SKM-1 (cell line): ENCODE results near the gene HEY2.
"Not testable (repeated sequence)": the region's sequence is repeated elsewhere in the genome, so short reads cannot be mapped to it uniquely, and the experiment has no call there.

Source experiments
- DNase-seq: peaks from one replicate; lab custom pipeline; 2025; ENCODE audit not compliant: unreplicated experiment; lab: John Stamatoyannopoulos, UW

Gene HEY2

DNA sequence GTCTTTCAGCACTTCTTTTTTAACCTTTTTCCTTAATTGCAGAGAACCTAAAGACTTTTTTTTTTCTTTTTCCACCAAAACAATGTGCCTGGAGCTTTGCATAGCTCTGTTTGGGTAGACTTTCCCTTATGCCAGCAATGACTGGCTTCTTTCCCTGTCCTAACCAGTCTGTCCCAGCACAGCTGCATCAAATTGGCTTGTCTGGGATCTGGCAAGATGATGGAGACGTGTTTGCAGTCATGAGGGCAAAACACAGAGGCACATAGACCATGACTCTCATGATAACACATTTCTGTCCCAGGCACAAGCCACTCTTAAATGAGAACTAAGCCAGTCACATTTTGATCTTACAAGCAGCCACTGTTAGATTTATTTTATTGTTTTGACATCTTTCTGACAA lies 16.5 kb downstream of the HEY2 start:
- no peak for DNase-seq

DNA sequence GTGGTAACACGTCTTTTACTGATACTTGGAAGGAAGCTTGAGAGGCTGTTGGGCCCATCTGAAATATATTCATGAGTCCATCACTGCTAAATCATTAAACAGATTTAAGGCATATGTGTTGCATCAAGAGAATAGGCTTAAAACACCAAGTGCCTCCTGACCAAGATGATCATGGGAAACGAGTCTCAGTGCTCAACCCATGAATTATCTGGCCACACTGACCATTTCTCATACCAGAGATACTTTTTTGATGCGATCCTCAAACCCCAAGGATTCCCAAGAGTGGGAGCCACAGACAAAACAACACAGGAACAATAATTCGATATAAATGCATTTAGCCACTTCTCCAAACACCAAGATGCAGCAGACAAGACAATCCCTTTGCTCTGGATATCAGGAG lies 17.2 kb downstream of the HEY2 start:
- DNase-seq, result no peak

DNA sequence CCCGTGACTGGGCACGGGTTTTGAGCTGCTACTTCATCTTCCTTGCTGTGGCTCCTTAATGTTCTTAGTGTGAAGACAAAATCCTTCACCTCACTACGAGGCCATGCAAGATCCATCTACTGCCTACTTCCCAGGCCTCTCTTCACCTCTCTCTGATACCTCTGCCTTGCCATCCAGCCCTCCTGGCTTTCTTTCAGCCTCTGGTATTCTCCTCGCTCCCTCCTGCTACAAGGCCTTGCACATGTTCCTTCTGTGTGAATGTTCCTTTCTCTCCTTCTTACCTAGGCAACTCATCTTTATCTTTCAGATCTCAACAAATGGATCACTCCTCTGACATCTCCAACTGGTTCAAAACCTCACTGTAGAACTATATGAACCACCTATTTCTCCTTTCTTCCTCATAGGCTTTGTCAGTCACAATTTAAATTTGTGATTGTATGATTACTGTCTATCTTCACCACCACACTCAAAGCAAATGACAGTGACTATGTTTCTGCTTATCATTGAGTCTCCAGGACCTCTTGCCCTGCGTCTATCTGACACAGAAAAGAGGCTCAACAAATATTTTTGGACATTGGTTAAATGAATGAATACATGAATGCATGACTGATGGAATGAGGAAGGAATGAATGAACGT lies 19.8 kb downstream of the HEY2 start:
- no peak for DNase-seq

DNA sequence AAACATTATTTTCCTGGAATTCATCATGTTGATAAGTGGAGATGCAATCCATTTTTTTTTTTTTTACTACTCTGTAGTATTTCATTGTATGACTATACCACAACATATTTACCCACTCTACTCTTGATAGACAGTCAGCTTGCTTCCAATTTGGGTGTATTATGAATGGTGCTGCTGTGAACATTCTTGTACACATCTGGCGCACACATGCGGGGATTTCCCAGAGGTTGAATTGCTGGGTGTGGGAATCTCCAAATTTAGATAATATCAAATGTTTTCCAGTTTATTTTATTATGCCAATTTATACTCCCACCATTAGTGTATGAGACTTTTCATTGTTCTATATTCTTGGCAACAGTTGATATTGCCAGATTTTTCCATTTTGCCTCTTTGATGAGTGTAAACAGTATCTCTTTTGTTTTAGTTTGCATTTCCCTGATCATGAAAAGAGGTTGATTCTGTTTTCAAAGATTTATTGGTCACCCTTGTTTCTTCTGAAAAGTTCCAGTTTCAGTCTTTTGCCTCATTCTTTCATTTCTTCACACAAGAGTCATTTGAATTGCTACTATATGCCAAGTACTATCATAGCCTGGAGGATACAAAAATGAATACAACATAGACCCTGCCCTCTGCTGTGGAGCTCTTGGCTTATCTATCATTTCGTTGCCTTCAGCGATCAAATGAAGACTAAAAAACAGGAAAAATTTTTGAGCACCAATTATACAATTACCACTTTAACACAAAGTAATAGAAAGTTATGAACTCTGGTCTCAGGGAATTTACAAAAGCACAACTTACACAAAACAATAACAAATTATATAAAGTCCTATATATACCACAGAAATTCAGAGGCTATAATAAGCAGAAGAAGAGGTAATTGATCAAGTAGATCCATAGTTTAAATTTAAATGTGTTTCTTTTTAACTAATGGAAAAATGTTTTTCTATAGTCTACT lies 24.2 kb downstream of the HEY2 start:
- no peak for DNase-seq

DNA sequence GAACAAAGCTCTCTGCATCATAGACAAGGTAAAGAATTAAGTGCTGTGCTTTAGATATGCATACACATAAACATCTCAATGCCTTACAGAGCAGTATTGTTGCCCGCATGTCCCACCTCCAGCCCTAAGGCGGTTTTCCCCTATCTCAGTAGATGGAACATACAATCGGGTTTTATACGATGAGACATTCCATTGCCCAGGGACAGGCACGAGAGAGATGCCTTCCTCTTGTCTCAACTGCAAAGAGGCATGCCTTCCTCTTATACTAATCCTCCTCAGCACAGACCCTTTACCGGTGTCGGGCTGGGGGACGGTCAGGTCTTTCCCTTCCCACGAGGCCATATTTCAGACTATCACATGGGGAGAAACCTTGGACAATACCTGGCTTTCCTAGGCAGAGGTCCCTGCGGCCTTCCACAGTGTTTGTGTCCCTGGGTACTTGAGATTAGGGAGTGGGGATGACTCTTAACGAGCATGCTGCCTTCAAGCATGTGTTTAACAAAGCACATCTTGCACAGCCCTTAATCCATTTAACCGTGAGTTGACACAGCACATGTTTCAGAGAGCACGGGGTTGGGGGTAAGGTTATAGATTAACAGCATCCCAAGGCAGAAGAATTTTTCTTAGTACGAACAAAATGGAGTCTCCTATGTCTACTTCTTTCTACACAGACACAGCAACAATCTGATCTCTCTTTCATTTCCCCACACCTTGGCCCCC lies 26.8 kb downstream of the HEY2 start:
- not testable (repeated sequence) for DNase-seq

DNA sequence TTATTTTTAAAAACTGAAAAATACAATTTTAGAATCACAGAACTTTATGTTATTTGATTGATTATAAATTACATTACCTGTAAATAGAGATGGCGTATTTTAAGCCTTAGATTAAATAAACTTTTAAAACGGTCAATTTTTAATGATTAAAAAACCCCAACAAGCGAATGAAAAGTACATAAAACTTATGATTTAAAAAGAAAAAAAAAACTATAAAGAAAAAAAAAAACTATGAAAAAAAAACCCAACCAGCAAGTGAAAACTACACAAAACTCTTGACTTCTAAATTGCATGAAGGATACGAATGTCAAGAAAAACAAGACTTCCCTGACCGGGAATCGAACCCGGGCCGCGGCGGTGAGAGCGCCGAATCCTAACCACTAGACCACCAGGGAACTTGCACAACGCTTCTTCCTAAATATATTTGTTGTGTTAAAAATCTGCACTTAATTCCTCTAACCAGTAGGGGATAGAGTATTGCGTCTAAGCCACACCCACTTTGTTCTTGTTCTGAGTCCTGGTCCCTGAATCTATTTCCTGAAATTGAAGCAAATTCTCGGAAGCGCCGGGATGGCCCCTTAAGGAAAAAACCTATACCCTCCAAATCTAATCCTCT lies 30.6 kb downstream of the HEY2 start:
- peak; percentile 87 for DNase-seq

DNA sequence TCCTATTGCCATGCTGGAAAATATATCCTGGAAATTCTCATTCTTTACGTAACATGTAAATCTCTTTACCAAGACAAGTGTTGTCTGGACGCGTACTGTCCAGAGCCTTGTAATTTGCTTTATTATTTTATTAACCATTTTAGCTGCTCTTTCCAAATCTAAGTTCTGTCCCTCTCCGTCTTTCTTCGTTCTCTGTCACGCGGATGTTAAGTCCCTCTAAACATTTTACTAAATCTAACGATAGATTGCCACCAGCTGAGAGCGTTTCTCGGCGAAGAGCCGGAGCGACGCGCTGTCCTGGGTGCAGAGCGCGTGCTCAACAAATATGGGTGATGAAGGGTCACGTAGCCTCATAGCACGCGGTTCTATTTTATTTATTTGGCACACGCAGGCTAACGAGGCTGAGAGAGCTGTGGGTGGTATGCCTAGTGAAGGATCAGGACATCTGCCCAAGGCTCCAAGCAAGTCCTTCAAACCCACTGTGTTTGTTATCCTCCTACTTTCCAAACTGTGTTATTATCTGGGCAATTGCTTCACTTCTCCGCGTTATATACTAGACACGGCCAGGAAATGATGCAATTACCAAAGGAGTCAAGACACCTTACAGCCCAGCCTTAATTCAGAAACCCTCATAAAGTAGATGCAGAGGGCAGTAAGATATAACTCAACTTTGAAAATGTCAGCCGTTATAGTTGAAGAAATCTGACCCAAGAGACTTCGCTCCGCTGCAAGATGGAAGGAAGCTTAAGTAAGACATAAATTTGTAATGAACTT lies 31.3 kb downstream of the HEY2 start:
- peak; percentile 87 for DNase-seq

DNA sequence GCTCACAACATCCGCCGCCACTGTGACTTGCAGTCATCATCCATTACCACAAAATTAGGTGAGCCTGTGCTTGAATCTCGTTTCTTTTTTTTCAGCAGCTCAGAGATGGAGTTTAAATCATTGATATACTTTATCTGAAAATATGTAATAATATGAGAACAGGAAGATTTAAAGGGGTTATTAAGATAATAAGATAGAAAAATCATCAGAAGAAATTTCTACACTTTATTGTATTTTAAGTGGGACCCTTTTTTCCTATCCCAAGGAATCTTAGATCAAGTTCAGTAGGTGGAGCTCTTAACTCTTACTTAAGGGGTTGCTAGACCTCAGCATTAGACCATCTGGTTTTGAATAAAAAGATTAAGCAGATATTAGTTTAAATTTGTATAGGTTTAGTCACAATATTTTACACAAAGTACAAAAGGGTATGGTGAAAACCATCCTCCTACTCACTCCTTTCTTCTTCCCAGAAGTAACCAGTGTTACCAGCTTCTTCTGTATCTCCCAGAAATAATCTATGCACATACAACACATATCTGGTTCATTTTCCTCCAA lies 32.0 kb downstream of the HEY2 start:
- DNase-seq, result no peak

DNA sequence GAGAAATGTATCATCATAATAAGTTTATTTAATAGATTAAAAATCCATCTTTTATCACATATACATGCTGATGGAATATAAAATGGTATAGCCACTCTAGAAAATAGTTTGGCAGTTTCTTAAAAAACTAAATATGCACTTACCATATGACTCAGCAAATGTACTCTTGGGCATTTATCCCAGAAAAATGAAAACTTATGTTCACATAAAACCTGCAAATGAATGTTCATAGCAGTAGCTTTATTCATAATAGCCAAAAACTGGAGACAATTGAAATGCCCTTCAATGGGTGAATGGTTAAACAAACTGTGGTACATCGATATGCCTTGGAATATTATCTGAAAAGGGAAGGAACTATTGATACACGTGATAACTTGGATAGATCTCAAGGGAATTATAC lies 34.9 kb downstream of the HEY2 start:
- DNase-seq, result no peak

DNA sequence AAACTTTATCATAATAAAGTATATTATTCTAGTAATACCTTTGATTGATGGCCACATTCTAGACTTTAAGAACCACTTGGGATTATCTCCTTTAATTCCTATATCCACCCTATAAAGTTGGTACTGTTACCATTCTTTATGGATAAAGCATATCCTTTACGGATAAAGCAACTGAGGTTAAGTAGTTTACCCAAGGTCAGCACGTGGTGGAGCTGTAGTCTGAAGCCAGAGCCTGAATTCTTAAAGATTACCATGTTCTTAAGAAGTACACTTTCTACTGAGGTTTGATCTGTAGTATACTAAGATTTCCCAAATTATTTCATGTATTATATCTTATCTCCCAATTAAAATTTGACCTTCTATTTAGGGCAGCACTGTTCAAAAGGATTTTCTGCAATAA lies 38.4 kb downstream of the HEY2 start:
- no peak for DNase-seq

DNA sequence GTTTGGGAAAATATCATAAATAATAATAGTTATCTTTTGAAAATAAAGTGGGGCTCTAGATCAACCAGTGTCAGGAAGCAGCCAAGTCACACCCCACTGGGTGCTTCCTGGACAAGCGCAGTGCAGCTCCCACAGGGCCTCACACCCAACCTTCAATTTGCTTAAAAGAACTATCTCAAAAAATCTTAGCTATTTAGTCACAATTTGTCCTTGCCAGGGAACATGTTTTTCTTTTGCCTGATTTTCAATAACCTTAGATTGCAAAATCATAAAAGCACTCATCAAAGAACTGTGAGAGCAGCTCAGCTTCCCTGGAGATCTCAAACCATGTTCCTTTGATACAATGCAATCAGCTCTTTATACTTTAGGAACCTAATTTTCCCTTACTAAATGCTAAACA lies 39.7 kb downstream of the HEY2 start:
- DNase-seq, result no peak

DNA sequence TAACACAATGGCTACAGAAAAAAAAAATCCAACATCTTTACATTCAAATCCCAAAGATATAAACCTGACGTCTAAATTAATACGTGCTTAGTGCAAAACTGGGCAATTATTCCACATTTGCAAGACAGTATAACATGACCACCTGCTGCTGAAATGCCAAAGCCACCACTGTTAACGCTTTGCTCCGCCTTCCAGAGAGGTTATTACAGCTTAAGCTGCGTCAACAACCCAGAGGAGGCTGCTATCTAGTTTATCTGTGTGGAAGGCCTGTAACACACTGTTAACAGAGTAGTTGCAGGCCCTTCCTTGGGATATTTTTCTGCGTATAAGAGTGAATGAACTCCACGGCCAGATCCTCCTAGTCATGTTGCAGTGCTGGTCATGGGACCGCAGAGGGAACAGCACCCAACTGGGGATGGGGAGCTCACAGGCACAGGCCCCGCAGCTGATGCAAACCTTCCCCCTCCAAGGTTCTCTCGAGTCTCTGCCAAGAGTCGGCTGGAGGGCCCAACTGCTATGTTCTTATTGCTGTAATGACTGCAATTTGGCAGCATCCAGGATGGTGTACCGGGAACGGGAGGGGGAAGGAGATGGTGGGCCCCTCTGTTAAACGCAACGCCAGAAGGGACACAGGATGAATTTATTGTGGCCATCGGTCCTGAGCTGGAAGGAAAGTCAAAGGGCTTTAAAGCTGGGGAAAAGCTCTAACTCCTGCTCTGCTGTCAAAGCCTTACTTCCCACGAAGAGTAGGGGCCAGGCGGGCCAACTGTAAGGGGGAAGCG lies 40.3 kb downstream of the HEY2 start:
- no peak for DNase-seq

DNA sequence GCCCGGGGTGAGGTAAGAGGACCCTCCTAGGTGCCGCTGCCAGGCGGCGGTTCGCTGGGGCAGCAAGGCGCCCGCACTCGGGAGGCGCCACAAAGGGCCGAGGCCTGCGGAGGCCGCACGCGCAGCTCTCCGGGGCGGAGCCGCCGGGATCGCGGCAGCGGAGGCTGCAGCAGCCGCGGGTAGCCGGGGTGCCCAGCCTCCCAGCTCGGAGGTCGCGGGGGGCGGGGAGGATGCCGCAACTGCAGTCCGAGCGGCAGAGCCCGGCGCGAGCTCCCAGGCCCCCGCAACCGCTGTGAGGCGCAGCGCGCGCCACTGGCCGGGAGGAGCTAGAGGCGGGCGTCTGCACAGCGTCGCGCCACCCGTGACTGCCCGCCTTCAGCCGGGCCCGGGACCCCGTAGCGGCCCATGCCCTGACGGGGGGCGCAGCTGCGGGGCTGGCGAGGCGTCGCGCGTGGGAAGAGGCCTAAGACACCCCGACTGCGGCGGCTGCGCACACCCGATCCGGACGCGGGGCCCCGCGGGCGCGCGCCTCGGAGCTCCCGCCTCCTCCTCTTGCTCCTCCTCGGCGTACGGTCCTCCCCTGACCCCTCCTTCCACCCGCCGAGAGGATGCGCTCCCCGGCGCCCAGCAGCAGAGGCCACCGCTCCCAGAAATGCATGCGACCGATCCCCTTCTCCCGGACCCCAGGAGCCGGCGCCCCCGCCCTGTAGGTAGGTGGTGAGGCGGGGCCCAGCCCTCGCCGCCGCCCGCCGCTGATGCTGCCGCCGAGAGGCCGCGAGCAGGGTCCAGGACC lies 41.1 kb downstream of the HEY2 start, which contains the start of gene NCOA7:
NCOA7 (plus strand) TSS at position 603 of the 793 bp plus-strand sequence. CDS start 24,395 bp downstream, outside the sequence.
- peak; percentile 62 for DNase-seq

DNA sequence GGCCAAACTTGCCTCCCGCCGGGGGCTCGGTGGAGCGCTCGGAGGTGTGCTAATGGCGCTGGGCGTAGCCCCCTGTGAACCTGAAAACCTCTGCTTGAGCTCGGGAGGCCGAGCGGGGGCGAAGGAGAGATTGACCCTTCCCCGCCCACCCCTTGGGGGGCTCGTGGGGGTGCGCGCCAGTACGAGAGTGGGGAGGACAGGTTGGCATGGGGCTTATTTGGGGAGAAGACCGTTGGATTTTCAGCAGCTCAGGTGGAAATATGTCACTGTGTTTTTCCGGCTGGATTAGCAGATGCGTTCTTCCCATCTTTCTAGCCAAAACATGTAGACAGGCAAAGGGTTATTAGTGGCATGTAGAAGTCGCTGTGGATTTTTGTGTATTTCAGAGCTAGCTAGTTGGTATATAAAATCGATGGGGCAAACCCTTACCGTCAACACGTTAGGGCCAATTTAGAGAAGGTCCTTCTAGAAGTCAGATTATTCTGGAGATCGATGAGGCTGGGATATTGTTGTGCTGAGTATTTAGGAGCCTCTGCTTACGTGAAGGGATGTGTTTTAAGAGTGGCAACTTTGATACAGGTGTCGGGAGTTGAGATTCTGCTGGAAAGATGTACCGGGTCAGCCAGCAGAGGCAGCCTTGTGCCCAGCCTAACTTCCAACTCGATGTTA lies 41.9 kb downstream of the HEY2 start:
- peak; percentile 33 for DNase-seq

DNA sequence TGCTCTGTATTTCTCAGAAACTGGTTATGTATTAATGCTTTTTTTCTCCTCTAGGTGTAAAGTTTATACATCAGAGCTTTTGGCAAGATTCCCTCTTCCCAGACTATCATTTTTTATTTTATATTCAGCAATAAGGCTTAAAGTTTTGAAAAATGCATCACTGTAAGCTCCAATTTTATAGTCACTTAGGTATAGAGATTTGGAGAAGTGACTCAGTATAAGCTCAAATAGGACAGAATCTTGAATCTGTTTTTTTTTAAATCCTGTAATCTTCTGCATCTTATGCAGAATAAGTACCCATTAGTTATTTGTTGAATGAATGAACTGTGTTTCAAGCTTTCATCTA lies 42.4 kb downstream of the HEY2 start:
- DNase-seq, result no peak

DNA sequence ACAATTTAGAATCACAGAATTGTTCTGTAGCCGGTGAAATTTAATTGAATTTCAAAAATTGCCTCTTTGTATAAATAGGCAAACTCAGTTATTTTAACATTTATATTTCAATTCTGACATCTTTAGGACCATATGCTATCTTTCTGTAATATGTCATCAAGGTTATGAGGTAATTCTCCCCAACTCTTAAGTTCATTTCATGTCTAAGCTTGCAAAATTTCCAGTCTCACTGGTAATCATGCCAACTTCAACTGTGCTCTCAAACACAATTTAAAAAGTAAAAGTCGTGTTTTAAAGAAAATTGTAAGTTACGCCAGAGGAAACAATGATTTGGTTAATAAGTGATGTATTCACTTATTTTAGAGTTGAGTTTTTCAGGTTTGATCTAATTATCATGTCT lies 42.7 kb downstream of the HEY2 start:
- DNase-seq, result no peak

DNA sequence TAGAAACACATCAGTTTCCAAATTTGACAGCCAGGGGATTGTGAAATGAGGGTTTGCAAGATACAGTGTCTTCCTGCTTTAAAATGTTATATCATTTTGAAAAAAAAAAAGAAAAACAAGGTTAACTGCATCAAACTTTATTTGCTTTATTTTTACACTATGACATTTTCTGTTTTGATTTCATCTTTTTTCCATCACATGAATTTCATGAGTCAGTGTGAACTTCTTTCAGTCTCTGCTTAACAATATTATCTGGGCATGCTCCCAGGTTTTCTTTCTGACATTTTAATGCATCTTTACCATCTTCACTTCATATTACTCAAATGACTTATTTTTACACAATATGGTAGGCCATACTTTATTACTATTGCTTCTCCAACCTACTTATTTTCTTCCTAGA lies 43.2 kb downstream of the HEY2 start:
- no peak for DNase-seq

DNA sequence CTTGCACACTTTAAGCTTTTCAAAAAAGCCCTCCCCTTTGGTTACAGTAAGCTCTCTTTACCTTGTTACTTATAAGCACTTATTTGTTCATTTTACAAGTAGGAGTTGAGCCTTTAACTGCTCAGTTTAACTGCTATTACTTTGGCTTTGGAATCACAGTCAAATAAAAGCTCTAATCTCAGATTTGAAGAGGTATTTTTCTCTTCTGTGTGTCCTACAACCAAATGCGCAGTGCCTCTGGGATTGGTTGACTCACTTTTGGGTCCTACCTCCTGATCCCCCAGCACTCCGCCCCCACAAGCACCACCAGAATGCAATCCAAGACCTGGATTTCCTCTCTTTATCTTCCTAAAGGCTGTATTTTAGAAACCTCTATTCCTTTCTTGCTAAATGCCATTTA lies 43.8 kb downstream of the HEY2 start:
- DNase-seq, result no peak
